GM21526 (cell line): ENCODE measurements around the gene PRR22.

Experiments
- ATAC-seq: cut with Tn5 transposase; IDR thresholded peaks from one replicate; pipeline ENCODE4 v1.9.1; 2021; ENCODE audit warnings: moderate library complexity; ENCODE audit not compliant: unreplicated experiment, low FRiP score

Gene PRR22

GRCh38 chr19:5784581-5785147, at the start of gene PRR22:
Gene PRR22 (minus strand): TSS chr19:5784746. CDS start chr19:5784660, 86 bp downstream.
- ATAC-seq, result no peak

DNA sequence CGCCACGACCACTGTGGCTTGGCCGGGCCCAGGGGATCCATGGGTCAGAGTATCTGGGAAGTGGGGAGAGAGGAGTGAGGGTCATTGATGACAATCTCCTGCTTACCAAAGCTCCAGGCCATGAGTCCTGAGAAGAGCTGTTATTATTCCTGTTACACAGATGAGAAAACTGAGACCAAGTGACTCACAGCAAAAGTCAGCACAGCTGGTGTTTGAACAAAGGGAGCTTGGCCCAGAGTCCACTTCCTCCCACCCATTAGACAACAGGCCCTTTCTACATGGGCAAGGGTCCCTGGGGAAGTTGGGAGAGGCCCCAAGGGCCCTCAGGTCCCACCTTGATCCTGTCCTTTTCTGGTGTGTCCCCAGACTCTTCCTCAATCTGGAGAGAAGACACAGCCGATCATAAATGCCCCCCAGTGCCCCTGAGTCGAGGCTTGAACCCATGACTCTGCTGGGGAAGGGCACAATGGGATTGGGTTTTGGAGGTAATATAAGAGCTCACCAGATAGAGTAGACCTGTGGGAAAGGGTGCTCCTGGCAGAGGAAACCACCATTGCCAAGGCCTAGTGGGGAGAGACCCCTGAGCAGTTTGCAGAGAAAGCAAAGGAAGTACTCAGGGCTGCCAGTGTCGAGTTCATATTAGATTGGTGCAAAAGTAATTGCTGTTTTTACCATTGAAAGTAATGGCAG, 48.1 kb upstream of the PRR22 start:
- ATAC-seq, result no peak

DNA sequence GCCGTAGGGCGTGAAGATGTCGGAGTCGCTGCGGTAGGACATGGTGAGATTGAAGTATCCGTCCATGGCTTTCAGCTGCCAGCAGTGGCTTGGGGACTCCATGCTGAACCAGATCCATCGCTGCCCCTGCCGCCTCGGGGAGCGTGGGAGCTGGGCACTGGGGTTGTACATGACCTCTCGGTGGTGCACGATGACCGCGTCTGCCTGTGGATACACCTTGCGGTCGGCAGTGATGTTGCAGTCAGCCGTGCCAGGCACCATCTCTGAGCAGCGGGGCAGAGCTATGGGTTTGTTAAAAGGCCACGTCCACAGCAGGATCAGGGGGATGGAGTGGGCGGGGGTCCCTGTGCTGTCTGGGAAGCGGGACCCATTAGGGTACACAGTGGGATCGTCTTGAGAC, 47.5 kb upstream of the PRR22 start:
- no peak for ATAC-seq

DNA sequence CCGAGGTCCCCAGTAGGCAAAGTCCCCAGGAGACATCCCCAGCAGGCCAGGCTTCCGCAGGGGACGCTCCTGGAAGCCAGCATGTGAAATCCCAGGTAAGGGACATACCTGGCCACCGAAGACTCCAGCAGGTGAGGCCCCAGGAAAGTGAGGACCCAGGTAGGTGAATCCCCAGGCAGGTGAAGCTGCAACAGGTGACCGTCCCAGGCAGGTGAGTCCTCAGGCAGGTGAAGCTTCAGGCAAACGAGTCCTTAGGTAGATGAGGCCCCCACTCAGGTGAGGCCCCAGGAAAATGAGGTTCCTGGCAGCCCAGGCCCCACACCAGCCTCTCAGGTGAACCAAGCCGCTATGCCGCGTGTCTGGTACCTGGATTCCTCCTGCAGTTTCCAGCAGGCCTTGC, 46.6 kb upstream of the PRR22 start:
- no peak for ATAC-seq

DNA sequence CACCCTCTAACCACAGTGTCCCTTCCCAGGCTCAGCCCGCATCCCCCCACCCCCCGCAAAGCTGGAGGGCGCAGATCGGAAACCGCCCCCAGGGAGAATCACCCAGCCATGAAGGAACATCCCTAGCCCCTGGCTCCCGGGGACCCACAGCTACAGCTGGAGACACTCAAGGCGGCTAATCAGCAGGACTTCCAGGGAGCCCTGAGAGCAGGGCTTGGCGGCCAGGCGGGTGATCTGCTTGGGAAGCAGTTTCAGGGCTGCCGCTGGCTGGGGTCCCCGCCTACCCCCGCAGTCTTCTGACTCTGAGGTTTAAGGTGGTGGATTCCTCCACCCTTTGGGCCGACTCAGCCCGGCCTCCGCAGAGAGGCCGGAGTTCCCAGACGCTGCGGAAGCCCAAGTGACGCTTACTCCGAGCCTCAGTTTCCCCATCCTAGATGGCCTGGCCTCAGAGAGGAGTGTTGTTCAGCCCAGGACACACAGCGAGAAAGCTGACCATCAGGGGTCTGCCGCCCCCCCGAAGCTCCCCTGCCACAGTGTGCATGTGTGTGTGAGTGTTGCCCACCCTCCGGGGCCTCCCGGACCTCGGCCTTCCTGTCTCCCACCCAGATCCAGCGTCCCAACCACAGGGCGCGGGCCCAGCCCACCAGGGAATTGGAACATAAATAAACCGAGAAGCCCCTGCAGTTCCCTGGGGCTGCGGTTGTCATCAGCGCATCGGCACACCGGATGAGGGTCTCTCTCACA, 45.2 kb upstream of the PRR22 start:
- ATAC-seq, result no peak

- no peak for ATAC-seq
Measured at GRCh38 chr19:5828661-5829566, 44.4 kb upstream of the PRR22 start.

DNA sequence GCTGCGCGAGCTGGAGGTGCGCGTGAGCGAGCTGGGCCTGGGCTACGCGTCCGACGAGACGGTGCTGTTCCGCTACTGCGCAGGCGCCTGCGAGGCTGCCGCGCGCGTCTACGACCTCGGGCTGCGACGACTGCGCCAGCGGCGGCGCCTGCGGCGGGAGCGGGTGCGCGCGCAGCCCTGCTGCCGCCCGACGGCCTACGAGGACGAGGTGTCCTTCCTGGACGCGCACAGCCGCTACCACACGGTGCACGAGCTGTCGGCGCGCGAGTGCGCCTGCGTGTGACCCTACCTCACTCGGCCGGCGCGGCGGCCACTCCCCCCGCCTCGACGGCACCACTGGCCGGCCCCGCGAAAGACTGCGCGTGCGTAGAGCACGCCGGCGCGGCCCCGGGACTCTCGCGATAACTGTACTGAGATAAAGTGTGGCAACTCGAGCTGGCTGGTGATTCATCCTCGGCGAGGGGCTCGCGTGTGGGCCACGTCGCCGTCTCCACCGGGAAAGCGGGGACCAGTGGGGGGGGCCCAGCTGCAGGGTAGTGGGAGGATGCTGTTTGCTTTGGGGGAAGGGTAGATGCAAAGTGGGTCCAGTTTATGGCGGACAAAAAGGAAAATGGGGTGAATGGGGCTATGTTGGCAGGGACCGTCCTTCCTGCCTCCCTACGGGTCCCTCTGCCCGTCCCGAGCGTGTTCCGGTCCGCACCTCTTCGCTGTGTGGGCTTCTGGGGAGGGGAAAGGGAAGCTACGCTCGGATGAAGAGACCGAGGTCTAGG, 43.5 kb upstream of the PRR22 start:
- peak; percentile 48 for ATAC-seq

DNA sequence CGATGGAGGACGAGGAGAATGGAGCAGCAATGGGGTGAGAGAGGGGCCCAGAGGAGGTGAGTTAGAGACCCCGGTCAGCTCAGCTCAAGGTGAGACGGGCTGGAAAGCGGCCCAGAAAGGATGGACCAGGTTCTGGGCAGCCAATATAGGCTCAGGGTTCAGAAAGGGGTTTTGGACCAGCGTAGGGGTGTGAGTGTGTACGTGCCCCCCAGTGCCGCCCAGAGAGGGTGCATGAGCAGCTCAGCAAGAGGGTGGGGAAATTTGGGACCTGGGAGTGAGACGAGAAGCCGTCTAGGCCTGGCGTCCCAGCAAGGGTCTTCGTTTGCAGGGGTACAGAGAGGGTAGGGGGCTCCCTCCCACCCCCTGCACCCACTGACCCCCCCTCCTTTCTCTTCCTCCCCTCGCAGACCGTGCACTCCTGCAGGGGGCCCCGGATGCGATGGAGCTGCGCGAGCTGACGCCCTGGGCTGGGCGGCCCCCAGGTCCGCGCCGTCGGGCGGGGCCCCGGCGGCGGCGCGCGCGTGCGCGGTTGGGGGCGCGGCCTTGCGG, 42.9 kb upstream of the PRR22 start:
- ATAC-seq, result no peak

DNA sequence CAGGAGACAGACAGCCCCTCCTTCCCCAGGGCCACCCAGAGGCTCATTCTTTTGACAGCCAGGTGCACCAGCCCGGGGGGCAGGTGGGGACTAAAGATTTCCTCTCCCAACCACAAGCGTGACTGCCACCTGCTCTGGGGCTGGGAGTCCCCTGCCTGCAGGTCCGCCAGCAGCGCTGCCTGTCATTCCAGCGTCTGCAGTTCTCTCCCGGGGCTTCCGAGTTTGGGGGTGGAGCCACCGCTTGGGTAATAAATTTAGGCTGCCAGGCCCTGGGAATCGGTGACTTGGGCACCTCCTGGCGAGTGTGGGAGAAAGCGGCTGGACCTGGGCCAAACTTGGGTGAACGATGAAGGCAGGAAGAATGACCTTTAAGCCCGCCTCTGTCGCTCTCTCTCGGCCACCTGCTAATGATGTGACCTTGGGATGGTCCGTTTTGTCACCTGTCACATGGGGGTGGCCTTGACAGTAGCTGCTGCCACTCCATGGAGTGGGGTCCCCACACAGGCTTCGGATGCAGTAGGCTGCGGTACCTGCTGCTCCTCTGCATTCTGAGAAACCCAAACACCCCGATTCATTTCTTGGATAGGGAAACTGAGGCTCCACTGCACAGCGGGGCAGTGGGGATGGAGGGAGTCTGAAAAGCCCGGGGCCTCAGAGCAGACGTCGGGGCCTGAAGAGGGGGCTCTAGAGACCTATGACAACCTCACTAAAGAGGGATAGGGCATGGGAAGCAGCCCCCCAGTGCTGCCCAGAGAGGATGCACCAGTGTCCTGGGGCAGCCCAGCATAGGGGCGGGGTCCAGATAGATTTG, 42.2 kb upstream of the PRR22 start:
- ATAC-seq, result no peak

DNA sequence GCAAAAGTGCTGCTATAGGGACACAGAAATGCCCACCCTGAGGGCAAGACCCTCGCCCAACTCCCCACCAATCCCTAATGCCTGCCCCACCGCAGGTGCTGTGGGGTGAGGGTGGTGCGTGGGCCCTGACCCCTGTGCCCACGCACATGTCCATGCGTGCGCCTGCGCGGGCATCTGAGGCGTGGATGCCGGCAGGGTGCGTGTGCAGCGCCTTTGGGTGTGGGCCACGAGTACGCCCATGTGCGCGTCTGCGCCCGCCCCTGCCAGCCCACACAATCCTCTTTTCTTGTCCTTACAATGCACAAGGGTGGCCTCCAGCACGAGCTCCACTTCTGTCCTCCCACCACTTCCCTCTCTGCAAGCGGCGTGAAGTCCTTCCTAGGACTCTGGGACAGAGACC, 40.6 kb upstream of the PRR22 start:
- ATAC-seq, result no peak

DNA sequence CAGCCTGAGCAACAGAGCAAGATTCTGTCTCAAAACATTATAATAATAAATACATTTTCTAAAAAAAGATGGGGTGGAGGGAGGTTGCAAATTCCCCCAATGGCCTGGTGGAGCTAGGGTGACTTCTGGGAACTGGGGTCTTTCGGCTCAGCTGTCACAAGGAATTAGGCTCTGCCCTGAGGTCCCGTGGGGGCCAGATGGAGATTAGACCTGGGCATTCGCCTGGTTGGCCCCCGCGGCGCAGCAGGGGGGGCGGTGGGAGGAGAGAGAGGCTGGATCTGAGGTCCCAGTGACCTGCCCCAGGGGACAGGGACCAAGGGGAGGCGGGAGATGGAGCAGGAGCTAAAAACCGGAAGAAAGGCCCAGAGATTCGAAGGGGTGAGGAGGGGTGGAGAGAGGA, 40.2 kb upstream of the PRR22 start:
- no peak for ATAC-seq

DNA sequence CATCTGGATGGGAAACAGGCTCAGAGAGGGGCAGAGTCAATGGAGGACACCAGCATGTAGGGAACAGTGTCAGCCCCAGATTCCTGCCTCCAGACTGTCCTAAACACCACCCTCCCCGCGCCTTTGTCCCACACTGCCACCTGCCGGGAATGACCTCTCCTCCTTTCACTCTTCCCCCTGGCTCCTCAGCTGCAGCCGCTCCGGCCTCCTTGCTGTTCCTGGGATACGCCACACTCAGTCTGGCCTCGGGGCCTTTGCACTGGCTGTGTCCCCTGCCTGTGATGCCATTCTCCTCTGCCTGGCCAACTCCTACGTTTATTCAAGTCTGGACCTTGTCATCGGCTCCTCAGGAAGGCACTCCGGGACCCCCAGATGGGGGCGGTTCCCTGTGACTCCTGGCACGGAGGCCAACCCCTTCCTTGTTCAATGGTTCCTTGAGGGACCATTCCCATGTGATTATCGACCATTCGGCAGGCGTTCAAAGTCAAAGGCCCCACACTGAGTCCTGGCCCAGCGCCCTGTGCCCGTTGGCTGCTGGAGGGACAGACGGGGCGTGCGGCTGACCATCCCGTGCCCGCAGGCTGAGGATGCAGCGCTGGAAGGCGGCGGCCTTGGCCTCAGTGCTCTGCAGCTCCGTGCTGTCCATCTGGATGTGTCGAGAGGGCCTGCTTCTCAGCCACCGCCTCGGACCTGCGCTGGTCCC, 39.2 kb upstream of the PRR22 start:
- no peak for ATAC-seq

- no peak for ATAC-seq
Measured at GRCh38 chr19:5822181-5822844, 37.8 kb upstream of the PRR22 start.

GRCh38 chr19:5821521-5822180, 37.1 kb upstream of the PRR22 start:
- ATAC-seq, result no peak

DNA sequence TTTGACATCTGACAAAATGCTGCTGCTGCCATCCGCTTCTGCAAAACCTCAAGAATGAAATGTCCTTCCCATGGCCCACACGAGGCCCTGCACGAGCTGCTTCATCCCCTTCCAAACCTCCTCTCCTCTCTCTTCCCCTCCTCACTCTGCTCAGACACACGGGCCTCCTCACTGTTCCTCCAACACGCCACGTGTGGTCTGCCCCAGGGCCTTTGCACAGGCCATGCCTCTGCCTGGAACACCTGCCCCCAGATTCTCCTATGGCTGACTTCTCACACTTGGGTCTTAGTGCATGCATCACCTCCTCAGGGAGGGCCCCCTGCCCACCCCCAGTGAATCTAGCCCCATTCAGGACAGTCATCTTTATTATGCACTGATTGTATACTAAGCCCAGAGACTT, 36.2 kb upstream of the PRR22 start:
- ATAC-seq, result no peak

GRCh38 chr19:5818594-5818993, 34.0 kb upstream of the PRR22 start:
- ATAC-seq, result no peak

DNA sequence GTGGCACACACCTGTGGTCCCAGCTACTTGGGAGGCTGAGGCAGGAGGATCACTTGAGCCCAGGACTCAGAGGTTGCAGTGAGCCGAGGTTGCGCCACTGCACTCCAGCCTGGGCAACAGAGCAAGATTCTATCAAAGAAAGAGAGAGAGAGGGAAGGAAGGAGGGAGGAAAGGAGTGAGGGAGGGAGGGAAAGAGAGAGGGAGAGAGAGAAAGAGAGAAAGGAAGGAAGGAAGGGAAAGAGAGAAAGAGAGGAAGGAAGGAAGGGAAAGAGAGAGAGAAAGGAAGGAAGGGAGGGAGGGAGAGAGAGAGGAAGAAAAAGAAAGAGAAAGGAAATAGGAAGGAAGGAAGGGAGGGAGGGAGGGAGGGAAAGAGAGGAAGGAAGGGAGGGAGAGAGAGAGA, 32.7 kb upstream of the PRR22 start:
- no peak for ATAC-seq
